ENCODE results near the gene GARIN1A. TPM values are rescaled to one million over a fixed set of nuclear protein-coding genes. Genes with fewer than 3 reads are reported as not detected.
"Not testable (repeated sequence)": the region's sequence is repeated elsewhere in the genome, so short reads cannot be mapped to it uniquely, and the experiment has no call there.

The GARIN1A gene
- polyA plus RNA-seq, 2 donors, result 0.80 to 2.1 TPM

DNA sequence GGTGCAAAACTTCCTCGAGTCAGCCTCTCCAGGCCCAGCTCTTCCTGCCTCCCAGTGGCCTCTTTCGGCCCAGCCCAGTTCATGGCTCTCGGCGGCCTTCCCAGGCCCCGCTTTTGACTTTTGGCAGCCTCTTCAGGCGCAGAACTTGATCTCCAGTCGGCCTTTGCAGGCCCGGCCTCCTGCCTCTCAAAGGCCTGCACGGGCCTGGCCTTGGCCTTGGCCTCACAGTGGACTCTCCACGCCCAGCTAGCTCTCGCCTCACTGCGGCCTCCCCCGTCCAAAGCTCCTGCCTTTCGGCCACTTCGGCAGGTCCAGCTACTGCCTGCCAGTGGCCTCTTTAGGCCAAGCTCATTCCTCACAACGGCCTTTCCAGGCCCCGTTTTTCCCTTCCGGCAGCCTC, 17.6 kb upstream of the GARIN1A start:
- peaks cover 0 to 11% of the 10 kb centered on the region in 2 donors for H3K36me3 ChIP-seq (ENCODE audit: control insufficient read depth in 2 of 2, insufficient read depth in 2 of 2, low read length in 1 of 2)
- H3K27me3 ChIP-seq (ENCODE audit: control insufficient read depth in 1 of 2, insufficient read depth in 2 of 2, low read length in 2 of 2); H3K27ac ChIP-seq (ENCODE audit: low read depth in 2 of 2, low read length in 1 of 2); H3K9me3 ChIP-seq (ENCODE audit: control insufficient read depth in 2 of 2, insufficient read depth in 1 of 2, low read depth in 1 of 2, low read length in 1 of 2); H3K4me3 ChIP-seq (ENCODE audit: low read depth in 1 of 2, low read length in 2 of 2); H3K4me1 ChIP-seq (ENCODE audit: control insufficient read depth in 2 of 2, insufficient read depth in 2 of 2, low read length in 1 of 2): not testable (repeated sequence)
- 89 to 91% methylated on average over 18 of the region's 18 CpGs for WGBS, 2 donors

DNA sequence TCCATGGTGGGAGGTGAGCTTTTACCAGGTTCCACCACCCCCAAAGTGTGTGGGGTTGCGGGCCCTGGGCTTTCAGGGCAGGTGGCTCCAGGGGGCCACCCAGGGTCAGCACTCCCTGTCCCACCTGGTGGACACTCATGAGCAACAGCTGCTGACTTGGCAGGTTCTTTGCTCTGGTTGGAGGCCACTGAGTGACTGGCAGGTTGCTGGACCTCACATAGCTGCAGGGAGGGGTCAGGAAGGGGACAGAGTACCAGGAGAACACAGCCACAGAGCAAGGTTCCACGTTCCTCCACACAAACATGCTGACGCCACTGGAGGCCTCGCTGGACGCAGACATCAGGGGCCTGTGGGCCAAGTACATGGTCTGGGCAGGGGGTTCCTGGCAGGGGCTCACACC, 13.7 kb upstream of the GARIN1A start:
- not testable (repeated sequence) for H3K4me1 ChIP-seq (ENCODE audit: control insufficient read depth in 2 of 2, insufficient read depth in 2 of 2, low read length in 1 of 2); H3K27ac ChIP-seq (ENCODE audit: low read depth in 2 of 2, low read length in 1 of 2); H3K9me3 ChIP-seq (ENCODE audit: control insufficient read depth in 2 of 2, insufficient read depth in 1 of 2, low read depth in 1 of 2, low read length in 1 of 2); H3K27me3 ChIP-seq (ENCODE audit: control insufficient read depth in 1 of 2, insufficient read depth in 2 of 2, low read length in 2 of 2); H3K4me3 ChIP-seq (ENCODE audit: low read depth in 1 of 2, low read length in 2 of 2); H3K36me3 ChIP-seq (ENCODE audit: control insufficient read depth in 2 of 2, insufficient read depth in 2 of 2, low read length in 1 of 2)
- 72 to 96% methylated on average over 3 to 5 of the region's 5 CpGs for WGBS, 2 donors

DNA sequence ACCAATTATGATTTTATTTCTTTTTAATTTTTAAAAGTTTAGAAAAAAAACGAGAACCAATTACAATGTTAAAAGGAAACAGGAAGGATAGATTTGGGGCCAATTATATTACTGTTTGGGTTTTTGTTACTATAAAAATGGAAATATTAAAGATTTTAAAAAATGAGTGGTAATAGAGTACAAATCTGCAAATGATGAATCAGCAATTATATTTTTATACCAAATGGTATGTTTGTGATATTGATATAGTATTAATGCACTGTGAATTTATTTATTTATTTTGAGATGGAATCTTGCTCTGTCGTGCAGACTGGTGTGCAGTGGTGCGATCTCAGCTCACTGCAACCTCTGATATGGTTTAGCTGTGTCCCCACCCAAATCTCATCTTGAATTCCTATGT, 11.5 kb upstream of the GARIN1A start:
- Histone ChIP-seq H3K27me3 (ENCODE audit: control insufficient read depth in 1 of 2, insufficient read depth in 2 of 2, low read length in 2 of 2) (no peaks in the 10 kb centered on the region), H3K9me3 (ENCODE audit: control insufficient read depth in 2 of 2, insufficient read depth in 1 of 2, low read depth in 1 of 2, low read length in 1 of 2) (no peaks in the 10 kb centered on the region), H3K27ac (ENCODE audit: low read depth in 2 of 2, low read length in 1 of 2) (no peak overlapping the region), H3K4me3 (ENCODE audit: low read depth in 1 of 2, low read length in 2 of 2) (no peak overlapping the region), H3K4me1 (ENCODE audit: control insufficient read depth in 2 of 2, insufficient read depth in 2 of 2, low read length in 1 of 2) (no peaks in the 10 kb centered on the region), H3K36me3 (ENCODE audit: control insufficient read depth in 2 of 2, insufficient read depth in 2 of 2, low read length in 1 of 2) (no peaks in the 10 kb centered on the region)
- 91 to 95% methylated on average over 3 of the region's 3 CpGs for WGBS, 2 donors

GRCh38 chr7:128661446-128661845, 10.6 kb upstream of the GARIN1A start:
- H3K9me3 ChIP-seq (ENCODE audit: control insufficient read depth in 2 of 2, insufficient read depth in 1 of 2, low read depth in 1 of 2, low read length in 1 of 2), result no peaks in the 10 kb centered on the region
- H3K4me1 ChIP-seq (ENCODE audit: control insufficient read depth in 2 of 2, insufficient read depth in 2 of 2, low read length in 1 of 2), result no peaks in the 10 kb centered on the region
- no peaks in the 10 kb centered on the region for H3K36me3 ChIP-seq (ENCODE audit: control insufficient read depth in 2 of 2, insufficient read depth in 2 of 2, low read length in 1 of 2)
- no peak overlapping the region for H3K4me3 ChIP-seq (ENCODE audit: low read depth in 1 of 2, low read length in 2 of 2)
- H3K27ac ChIP-seq (ENCODE audit: low read depth in 2 of 2, low read length in 1 of 2), result no peak overlapping the region
- no peaks in the 10 kb centered on the region for H3K27me3 ChIP-seq (ENCODE audit: control insufficient read depth in 1 of 2, insufficient read depth in 2 of 2, low read length in 2 of 2)
- 97 to 99% methylated on average over 5 of the region's 5 CpGs for whole genome bisulfite sequencing, 2 donors

GRCh38 chr7:128662091-128662490, 10.0 kb upstream of the GARIN1A start:
- Histone ChIP-seq H3K4me1 (ENCODE audit: control insufficient read depth in 2 of 2, insufficient read depth in 2 of 2, low read length in 1 of 2) (no peaks in the 10 kb centered on the region), H3K9me3 (ENCODE audit: control insufficient read depth in 2 of 2, insufficient read depth in 1 of 2, low read depth in 1 of 2, low read length in 1 of 2) (no peaks in the 10 kb centered on the region), H3K27me3 (ENCODE audit: control insufficient read depth in 1 of 2, insufficient read depth in 2 of 2, low read length in 2 of 2) (no peaks in the 10 kb centered on the region), H3K36me3 (ENCODE audit: control insufficient read depth in 2 of 2, insufficient read depth in 2 of 2, low read length in 1 of 2) (no peaks in the 10 kb centered on the region), H3K27ac (ENCODE audit: low read depth in 2 of 2, low read length in 1 of 2) (no peak overlapping the region), H3K4me3 (ENCODE audit: low read depth in 1 of 2, low read length in 2 of 2) (no peak overlapping the region)
- 96 to 100% methylated on average over 3 of the region's 3 CpGs for WGBS, 2 donors

GRCh38 chr7:128663223-128663622, 8.9 kb upstream of the GARIN1A start:
- 86 to 90% methylated on average over 3 of the region's 3 CpGs for WGBS, 2 donors
- H3K36me3 ChIP-seq (ENCODE audit: control insufficient read depth in 2 of 2, insufficient read depth in 2 of 2, low read length in 1 of 2); H3K27ac ChIP-seq (ENCODE audit: low read depth in 2 of 2, low read length in 1 of 2): not testable (repeated sequence)

DNA sequence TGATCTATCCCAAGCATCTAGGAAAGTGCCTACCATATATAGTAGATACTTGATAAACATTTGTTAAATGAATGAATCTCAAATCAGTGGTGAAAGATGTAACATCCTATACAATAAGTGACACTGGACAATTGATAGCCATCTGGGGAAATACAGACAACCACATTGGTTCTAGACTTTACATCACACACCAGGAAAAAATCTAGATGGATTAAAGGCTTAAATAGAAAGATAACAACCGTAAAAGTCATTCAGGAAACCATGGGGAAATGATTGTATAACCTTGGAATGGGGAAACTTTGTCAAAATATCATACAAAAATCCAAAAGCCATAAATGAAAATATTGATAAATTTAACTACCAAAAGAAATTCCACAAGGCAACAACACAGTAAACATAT, 7.0 kb upstream of the GARIN1A start:
- no peak overlapping the region for H3K4me3 ChIP-seq (ENCODE audit: low read depth in 1 of 2, low read length in 2 of 2)
- H3K4me1 ChIP-seq (ENCODE audit: control insufficient read depth in 2 of 2, insufficient read depth in 2 of 2, low read length in 1 of 2), result no peaks in the 10 kb centered on the region
- H3K36me3 ChIP-seq (ENCODE audit: control insufficient read depth in 2 of 2, insufficient read depth in 2 of 2, low read length in 1 of 2), result no peaks in the 10 kb centered on the region
- no peak overlapping the region for H3K27ac ChIP-seq (ENCODE audit: low read depth in 2 of 2, low read length in 1 of 2)
- no peaks in the 10 kb centered on the region for H3K27me3 ChIP-seq (ENCODE audit: control insufficient read depth in 1 of 2, insufficient read depth in 2 of 2, low read length in 2 of 2)
- 34 to 48% methylated on average over 1 of the region's 1 CpG for WGBS, 2 donors
- no peaks in the 10 kb centered on the region for H3K9me3 ChIP-seq (ENCODE audit: control insufficient read depth in 2 of 2, insufficient read depth in 1 of 2, low read depth in 1 of 2, low read length in 1 of 2)

More at GRCh38 chr7:128663223-128663622, 8.9 kb upstream of the GARIN1A start:
- not testable (repeated sequence) for H3K4me1 ChIP-seq (ENCODE audit: control insufficient read depth in 2 of 2, insufficient read depth in 2 of 2, low read length in 1 of 2); H3K27me3 ChIP-seq (ENCODE audit: control insufficient read depth in 1 of 2, insufficient read depth in 2 of 2, low read length in 2 of 2); H3K9me3 ChIP-seq (ENCODE audit: control insufficient read depth in 2 of 2, insufficient read depth in 1 of 2, low read depth in 1 of 2, low read length in 1 of 2); H3K4me3 ChIP-seq (ENCODE audit: low read depth in 1 of 2, low read length in 2 of 2)

- H3K27ac ChIP-seq (ENCODE audit: low read depth in 2 of 2, low read length in 1 of 2), result no peak overlapping the region
- no peak overlapping the region for H3K4me3 ChIP-seq (ENCODE audit: low read depth in 1 of 2, low read length in 2 of 2)
- WGBS, 2 donors, result 81 to 87% methylated on average over 3 of the region's 8 CpGs
- no peaks in the 10 kb centered on the region for H3K27me3 ChIP-seq (ENCODE audit: control insufficient read depth in 1 of 2, insufficient read depth in 2 of 2, low read length in 2 of 2)
- no peaks in the 10 kb centered on the region for H3K4me1 ChIP-seq (ENCODE audit: control insufficient read depth in 2 of 2, insufficient read depth in 2 of 2, low read length in 1 of 2)
- no peaks in the 10 kb centered on the region for H3K36me3 ChIP-seq (ENCODE audit: control insufficient read depth in 2 of 2, insufficient read depth in 2 of 2, low read length in 1 of 2)
- no peaks in the 10 kb centered on the region for H3K9me3 ChIP-seq (ENCODE audit: control insufficient read depth in 2 of 2, insufficient read depth in 1 of 2, low read depth in 1 of 2, low read length in 1 of 2)
Observed at GRCh38 chr7:128666200-128666599, 5.9 kb upstream of the GARIN1A start.

DNA sequence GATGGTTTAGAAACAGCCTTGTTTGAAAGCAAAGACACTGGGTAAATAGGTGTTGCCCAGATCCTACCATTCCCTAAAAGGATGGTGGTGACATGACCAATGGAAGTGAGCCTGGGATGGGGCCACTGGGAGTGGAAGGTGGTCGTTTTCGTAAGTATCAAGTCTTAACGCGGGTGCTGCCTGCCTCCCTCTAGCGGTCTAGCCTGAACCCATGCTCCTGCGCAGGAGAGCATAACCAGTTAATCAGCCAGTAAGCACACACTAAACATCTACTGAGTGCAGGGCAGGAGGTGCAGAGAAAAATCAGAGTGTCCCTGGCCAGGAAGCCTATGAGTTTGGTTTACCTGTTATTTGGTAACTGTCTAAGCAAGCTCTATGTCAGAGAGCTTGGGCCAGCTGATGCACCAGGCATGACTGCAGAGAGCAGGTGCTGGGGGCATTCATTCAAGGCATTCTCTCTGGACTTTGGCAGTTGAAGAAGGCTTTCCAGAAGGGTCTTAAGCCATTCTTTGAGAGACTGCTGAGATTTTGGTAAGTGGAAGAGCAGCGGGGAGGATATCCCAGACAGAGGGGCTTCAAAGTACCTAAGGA, 930 bp downstream of the GARIN1A start:
- no peak overlapping the region for H3K4me3 ChIP-seq (ENCODE audit: low read depth in 1 of 2, low read length in 2 of 2)
- no peak overlapping the region for H3K27ac ChIP-seq (ENCODE audit: low read depth in 2 of 2, low read length in 1 of 2)
- no peaks in the 10 kb centered on the region for H3K36me3 ChIP-seq (ENCODE audit: control insufficient read depth in 2 of 2, insufficient read depth in 2 of 2, low read length in 1 of 2)
- peaks cover 0 to 3% of the 10 kb centered on the region in 2 donors for H3K4me1 ChIP-seq (ENCODE audit: control insufficient read depth in 2 of 2, insufficient read depth in 2 of 2, low read length in 1 of 2)
- WGBS, 2 donors, result 13 to 16% methylated on average over 7 of the region's 7 CpGs
- no peaks in the 10 kb centered on the region for H3K27me3 ChIP-seq (ENCODE audit: control insufficient read depth in 1 of 2, insufficient read depth in 2 of 2, low read length in 2 of 2)
- H3K9me3 ChIP-seq (ENCODE audit: control insufficient read depth in 2 of 2, insufficient read depth in 1 of 2, low read depth in 1 of 2, low read length in 1 of 2), result no peaks in the 10 kb centered on the region

DNA sequence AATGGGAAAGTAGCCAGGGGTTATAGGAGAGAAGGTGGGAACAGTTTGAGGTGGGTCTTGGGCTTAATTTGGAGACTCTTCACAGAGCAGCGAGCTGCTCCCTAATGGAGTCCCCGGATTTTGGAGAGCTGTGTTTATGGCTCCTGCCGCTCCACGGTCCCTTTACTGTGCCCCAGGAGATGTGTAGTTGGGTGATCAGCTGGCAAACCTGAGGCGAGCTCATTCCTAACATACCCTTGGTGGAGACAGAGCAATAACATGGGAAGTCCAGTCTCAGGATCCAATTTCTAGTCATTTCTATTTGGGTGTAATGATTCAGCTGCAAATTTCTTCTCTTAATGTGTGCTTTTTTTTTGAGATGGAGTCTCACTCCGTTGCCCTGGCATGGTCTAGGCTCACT, 1.5 kb downstream of the GARIN1A start:
- Histone ChIP-seq H3K9me3 (ENCODE audit: control insufficient read depth in 2 of 2, insufficient read depth in 1 of 2, low read depth in 1 of 2, low read length in 1 of 2) (no peaks in the 10 kb centered on the region), H3K4me3 (ENCODE audit: low read depth in 1 of 2, low read length in 2 of 2) (no peak overlapping the region), H3K36me3 (ENCODE audit: control insufficient read depth in 2 of 2, insufficient read depth in 2 of 2, low read length in 1 of 2) (no peaks in the 10 kb centered on the region), H3K27me3 (ENCODE audit: control insufficient read depth in 1 of 2, insufficient read depth in 2 of 2, low read length in 2 of 2) (no peaks in the 10 kb centered on the region), H3K27ac (ENCODE audit: low read depth in 2 of 2, low read length in 1 of 2) (no peak overlapping the region), H3K4me1 (ENCODE audit: control insufficient read depth in 2 of 2, insufficient read depth in 2 of 2, low read length in 1 of 2) (peaks cover 0 to 3% of the 10 kb centered on the region in 2 donors)
- 86 to 90% methylated on average over 6 of the region's 6 CpGs for WGBS, 2 donors
